Coronary artery (tissue), 2 donors: ENCODE data around the gene MANBA.
"Not testable (repeated sequence)": the region's sequence is repeated elsewhere in the genome, so short reads cannot be mapped to it uniquely, and the experiment has no call there.

Experiments
- DNase-seq: peaks from one replicate; pipeline ENCODE4 v3.0.0-alpha.2; 2017; ENCODE audit warnings: low spot score
- H3K27ac ChIP-seq, 2 donors: fragments of 200-600 bp; sonication (generic); one replicate each; pipeline ENCODE4 v1.5.1; 2016 to 2019
- H3K4me3 ChIP-seq: fragments of 200-600 bp; sonication (generic); 2 replicates; pipeline ENCODE4 v1.5.1; 2016; ENCODE audit warnings: mild to moderate bottlenecking, moderate library complexity
- TF ChIP-seq, protein P1 (sequence below): fragments of 200-600 bp; sonication (generic); IDR thresholded peaks from one replicate; pipeline ENCODE4 v1.5.1; 2019; ENCODE audit warnings: antibody characterized with exemption

MANBA gene

DNA sequence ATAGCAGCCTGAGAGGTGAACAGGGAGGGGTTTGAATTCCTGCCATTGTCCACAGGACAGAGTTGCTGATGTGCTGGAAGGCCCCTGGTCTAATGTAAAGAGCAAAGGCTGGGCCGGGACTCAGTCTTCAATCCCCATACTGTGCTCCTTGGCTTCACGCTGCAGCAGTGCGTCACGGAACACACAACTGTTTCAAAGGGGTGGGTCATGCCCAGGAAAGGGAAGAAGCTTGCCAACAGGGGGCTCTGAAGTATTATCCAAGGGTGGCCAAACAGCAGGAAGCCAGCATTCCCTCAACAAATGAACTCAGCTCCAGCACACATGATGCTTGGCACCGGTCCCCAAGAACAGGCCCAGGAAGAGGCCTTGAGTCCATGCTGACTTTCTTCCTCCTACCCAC is 137.1 kb downstream of the MANBA start:
- TF ChIP-seq, protein P1, sequence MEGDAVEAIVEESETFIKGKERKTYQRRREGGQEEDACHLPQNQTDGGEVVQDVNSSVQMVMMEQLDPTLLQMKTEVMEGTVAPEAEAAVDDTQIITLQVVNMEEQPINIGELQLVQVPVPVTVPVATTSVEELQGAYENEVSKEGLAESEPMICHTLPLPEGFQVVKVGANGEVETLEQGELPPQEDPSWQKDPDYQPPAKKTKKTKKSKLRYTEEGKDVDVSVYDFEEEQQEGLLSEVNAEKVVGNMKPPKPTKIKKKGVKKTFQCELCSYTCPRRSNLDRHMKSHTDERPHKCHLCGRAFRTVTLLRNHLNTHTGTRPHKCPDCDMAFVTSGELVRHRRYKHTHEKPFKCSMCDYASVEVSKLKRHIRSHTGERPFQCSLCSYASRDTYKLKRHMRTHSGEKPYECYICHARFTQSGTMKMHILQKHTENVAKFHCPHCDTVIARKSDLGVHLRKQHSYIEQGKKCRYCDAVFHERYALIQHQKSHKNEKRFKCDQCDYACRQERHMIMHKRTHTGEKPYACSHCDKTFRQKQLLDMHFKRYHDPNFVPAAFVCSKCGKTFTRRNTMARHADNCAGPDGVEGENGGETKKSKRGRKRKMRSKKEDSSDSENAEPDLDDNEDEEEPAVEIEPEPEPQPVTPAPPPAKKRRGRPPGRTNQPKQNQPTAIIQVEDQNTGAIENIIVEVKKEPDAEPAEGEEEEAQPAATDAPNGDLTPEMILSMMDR = no peak
- Histone ChIP-seq H3K4me3 (no peak overlapping the region), H3K27ac (no peak overlapping the region)
- DNase-seq = no peak

DNA sequence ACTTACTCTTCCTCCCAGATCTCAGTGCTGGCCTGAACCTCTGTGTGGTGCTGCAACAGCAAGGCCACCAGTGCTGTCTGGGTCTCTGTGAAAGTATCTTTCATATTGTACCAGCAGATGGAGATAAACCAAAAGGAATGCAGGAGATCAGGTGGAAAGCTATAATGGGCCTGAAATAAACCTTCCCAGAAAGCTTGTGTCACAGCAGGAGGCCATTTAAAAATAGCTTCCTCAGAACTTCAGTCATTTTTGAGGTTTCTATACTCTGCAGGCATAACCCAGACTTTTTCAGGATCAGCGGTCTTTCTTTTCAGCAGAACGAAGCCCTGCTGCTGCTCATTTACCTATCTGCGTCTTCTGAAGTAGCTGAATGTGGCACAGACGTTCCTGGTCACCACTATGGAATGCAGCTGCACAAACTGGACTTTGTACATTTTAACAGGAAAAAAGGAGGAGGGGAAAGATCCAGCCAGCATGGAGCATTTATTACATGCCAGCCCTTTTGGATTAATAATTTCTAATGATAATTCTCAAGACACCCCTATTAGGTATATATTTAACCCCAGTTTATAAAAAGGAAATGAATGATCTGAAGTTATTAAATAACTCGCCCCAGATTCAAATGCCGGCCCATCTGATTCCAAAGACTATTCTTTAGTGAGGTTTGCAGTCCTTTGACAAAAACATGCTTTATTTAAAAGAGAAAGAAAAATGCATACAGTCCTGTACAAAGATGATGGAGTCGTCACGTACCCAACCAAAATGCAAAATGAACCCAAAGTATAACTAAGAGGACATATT is 139.9 kb downstream of the MANBA start:
- H3K4me3 ChIP-seq = peak overlapping the region; percentile 29
- DNase-seq = no peak
- TF ChIP-seq, protein P1 = no peak
- peak overlapping the region; percentile 58 to 60 for H3K27ac ChIP-seq

DNA sequence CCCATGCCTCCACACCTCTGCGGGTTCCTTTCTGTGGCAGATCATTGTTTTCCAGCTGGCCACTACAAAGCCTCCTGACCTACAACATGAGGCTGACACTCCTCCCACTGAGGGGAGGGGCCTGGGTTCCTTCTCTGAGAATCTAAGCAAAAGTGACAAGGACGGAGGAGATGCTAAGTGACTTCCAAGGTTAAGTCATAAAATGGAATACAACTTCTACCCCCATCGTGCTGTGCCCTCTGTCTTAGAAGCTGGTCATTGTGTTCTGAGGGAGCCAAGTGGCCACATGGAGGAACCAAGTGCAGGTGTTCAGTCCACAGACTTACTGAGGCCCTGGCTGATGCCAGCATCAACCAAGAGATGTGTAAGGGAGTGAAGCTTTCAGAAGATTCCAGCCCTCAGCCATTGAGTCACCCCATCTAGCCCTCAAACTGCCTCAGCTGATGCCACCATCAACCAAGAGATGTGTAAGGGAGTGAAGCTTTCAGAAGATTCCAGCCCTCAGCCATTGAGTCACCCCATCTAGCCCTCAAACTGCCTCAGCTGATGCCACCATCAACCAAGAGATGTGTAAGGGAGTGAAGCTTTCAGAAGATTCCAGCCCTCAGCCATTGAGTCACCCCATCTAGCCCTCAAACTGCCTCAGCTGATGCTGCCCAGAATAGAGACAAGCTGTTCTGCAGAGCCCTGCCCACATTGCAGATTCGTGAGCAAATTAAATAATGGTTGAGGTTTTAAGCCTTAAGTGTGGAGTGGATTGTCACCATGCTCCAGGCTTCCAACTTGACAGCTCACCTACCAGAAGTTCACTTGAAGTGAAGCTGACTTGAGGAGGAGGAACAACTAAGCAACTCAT is 140.8 kb downstream of the MANBA start:
- H3K4me3 ChIP-seq, DNase-seq: not testable (repeated sequence)
- peak overlapping the region; percentile 58 to 60 for H3K27ac ChIP-seq

DNA sequence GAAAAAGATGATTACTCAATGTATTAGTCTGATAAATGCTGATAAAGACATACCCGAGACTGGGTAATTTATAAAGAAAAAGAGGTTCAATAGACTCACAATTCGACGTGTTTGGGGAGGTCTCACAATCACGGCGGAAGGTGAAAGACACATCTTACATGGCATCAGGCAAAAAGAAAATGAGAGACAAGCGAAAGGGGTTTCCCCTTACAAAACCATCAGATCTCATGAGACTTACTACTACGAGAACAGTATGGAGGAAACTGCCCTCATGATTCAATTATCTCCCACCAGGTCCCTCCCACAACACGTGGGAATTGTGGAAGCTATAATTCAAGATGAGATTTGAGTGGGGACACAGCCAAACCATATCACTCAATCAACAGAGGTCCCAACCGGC is 141.7 kb downstream of the MANBA start:
- not testable (repeated sequence) for H3K27ac ChIP-seq, DNase-seq, H3K4me3 ChIP-seq

DNA sequence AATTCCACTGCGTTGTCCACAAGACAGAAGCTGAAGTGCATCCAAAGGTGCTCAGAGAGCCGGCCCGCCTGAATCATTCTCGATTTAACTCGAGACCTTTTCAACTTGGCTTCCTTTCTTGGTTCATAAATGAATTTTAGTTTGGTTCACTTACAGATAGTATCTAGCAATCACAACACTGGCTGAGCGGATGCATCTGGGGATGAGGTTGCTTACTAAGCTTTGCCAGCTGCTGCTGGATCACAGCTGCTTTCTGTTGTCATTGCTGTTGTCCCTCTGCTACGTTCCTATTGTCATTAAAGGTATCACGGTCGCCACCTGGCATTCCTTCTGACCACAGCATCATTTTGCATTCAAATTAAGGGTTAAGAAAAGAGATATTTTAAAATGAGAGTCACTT is 144.1 kb downstream of the MANBA start:
- no peak overlapping the region for H3K4me3 ChIP-seq
- TF ChIP-seq, protein P1 = no peak
- no peak for DNase-seq
- H3K27ac ChIP-seq = no peak overlapping the region

DNA sequence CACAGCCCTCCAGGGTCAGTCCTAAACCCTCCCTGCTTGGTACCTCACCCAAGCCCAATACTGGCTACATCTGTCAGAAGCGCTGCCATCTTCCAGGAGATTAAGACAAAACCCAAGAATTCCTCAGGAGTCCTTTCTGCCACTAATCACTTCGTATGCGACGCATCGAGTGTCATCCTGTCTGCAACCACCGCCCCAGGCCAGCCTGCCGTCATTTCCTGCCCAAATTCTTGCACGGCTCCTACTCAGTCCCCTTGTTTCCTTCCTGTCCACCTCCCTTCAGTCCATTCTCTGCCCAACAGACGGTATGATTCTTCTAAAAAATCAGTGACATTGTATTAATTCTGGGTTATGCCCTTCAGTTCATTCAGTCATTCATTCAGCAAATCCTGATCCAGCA is 146.0 kb downstream of the MANBA start:
- H3K27ac ChIP-seq = peak overlapping the region in 1 of 2 donors; percentile 16
- no peak for DNase-seq
- TF ChIP-seq, protein P1 = no peak
- no peak overlapping the region for H3K4me3 ChIP-seq

DNA sequence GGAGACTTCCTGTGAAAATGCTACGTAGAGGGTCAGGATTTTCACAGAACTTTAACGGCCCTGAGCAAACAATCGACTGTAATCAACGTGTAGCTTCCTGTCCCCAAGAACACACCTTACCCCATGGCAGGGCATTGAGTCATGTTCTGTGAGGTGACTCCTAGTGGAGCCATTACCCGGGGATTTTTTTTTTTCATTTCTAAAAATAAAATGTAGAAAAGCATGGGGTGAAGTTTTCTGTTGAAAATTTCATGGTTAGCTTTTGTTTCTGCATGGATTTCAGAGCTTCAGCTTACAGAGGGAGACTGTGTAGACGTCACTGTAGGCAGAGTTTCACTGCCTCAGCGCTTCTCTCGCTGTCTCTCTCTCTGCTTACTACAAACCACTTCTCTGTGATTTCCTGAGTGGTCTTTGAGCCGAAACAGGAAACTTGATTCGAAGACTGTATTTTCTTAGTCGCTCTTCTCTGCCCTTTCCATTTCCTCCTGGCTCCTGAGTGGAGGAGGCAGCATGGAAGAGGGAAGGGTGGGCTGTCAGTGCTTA is 147.9 kb downstream of the MANBA start:
- Histone ChIP-seq H3K27ac (no peak overlapping the region), H3K4me3 (no peak overlapping the region)
- TF ChIP-seq, protein P1 = no peak
- DNase-seq = no peak
